HG02973 (cell line): ENCODE data around the gene PPP2R2B.

Source experiments
- ATAC-seq: cut with Tn5 transposase; IDR thresholded peaks from one replicate; pipeline ENCODE4 v1.9.1; 2021; ENCODE audit warnings: moderate library complexity; ENCODE audit not compliant: unreplicated experiment

The PPP2R2B gene

GRCh38 chr5:146828385-146828784 is 50.2 kb downstream of the PPP2R2B start:
- no peak for ATAC-seq

GRCh38 chr5:146827901-146828300 is 50.7 kb downstream of the PPP2R2B start:
- ATAC-seq: no peak

- ATAC-seq: no peak
Measured at GRCh38 chr5:146825033-146825432, 53.5 kb downstream of the PPP2R2B start.

- ATAC-seq: no peak
Measured at GRCh38 chr5:146821732-146822131, 56.8 kb downstream of the PPP2R2B start.

- ATAC-seq: no peak
Measured at GRCh38 chr5:146820987-146821386, 57.6 kb downstream of the PPP2R2B start.

- no peak for ATAC-seq
Measured at GRCh38 chr5:146818822-146819221, 59.7 kb downstream of the PPP2R2B start.

- ATAC-seq: no peak
Measured at GRCh38 chr5:146817973-146818372, 60.6 kb downstream of the PPP2R2B start.

- ATAC-seq: no peak
Measured at GRCh38 chr5:146816775-146817387, 61.7 kb downstream of the PPP2R2B start.

- no peak for ATAC-seq
Measured at GRCh38 chr5:146815411-146815810, 63.1 kb downstream of the PPP2R2B start.

GRCh38 chr5:146813346-146814157 is 65.0 kb downstream of the PPP2R2B start:
- peak; percentile 75 for ATAC-seq

- ATAC-seq: no peak
Measured at GRCh38 chr5:146805081-146805480, 73.5 kb downstream of the PPP2R2B start.

- no peak for ATAC-seq
Measured at GRCh38 chr5:146802945-146803522, 75.5 kb downstream of the PPP2R2B start.

- no peak for ATAC-seq
Measured at GRCh38 chr5:146799671-146800070, 78.9 kb downstream of the PPP2R2B start.

- ATAC-seq: no peak
Measured at GRCh38 chr5:146799231-146799630, 79.3 kb downstream of the PPP2R2B start.

- no peak for ATAC-seq
Measured at GRCh38 chr5:146797658-146798057, 80.9 kb downstream of the PPP2R2B start.

- ATAC-seq: no peak
Measured at GRCh38 chr5:146796911-146797310, 81.6 kb downstream of the PPP2R2B start.

GRCh38 chr5:146796144-146796543 is 82.4 kb downstream of the PPP2R2B start:
- no peak for ATAC-seq

- ATAC-seq: no peak
Measured at GRCh38 chr5:146794326-146795029, 84.1 kb downstream of the PPP2R2B start.

GRCh38 chr5:146793709-146794108 is 84.8 kb downstream of the PPP2R2B start:
- ATAC-seq: no peak

- no peak for ATAC-seq
Measured at GRCh38 chr5:146791471-146791870, 87.1 kb downstream of the PPP2R2B start.
